GM12878 (cell line): ENCODE data around the gene ENPP1. TPM values are rescaled to one million over a fixed set of nuclear protein-coding genes. Genes with fewer than 3 reads are reported as not detected.

Source experiments
- ATAC-seq: fragments of 200-7000 bp; cut with Tn5 transposase; 3 replicates; pipeline ENCODE4 v1.9.1; 2020; ENCODE audit warnings: mild to moderate bottlenecking, moderate library complexity
- BruUV-seq: library from RNA; stranded (reverse); fragments of 400-500 nt; replicated peaks from 2 replicates; lab custom pipeline; 2021; lab: Mats Ljungman, UMichigan
- CTCF ChIA-PET: fragments of 300-600 bp; sonication (Branson Sonifier 250); formaldehyde crosslinking; extraction: SDS; loops from one replicate; lab custom pipeline; 2021; ENCODE audit warnings: inconsistent platforms; lab: Yijun Ruan, JAX
- POLR2A ChIA-PET: fragments of 350-600 bp; formaldehyde crosslinking; extraction: SDS; loops from one replicate; lab custom pipeline; 2021; ENCODE audit warnings: inconsistent platforms; lab: Charles Lee
- RAD21 ChIA-PET: fragments of 300-600 bp; sonication (Branson Sonifier 250); formaldehyde crosslinking; loops from one replicate; lab custom pipeline; 2023; ENCODE audit warnings: antibody characterized with exemption; ENCODE audit not compliant: unreplicated experiment; lab: Charles Lee
- SMC1A ChIA-PET: fragments of 300-600 bp; sonication (Branson Sonifier 250); formaldehyde crosslinking; loops from one replicate; lab custom pipeline; 2023; ENCODE audit not compliant: unreplicated experiment, uncharacterized antibody; lab: Charles Lee
- DNase-seq: peaks from one replicate; pipeline ENCODE4 v3.0.0-alpha.2; 2011; ENCODE audit warnings: low read depth, low spot score
- FAIRE-seq: peaks from 3 replicates; lab custom pipeline; 2011; peaks lifted over from hg19 to GRCh38; lab: Jason Lieb, UNC
- H2AFZ ChIP-seq: 2 replicates; pipeline ENCODE4 v1.6.0; 2011; ENCODE audit warnings: low read depth, low read length, control low read depth; ENCODE audit not compliant: control insufficient read depth
- H3K27ac ChIP-seq: 2 replicates; pipeline ENCODE4 v1.5.1; 2011; ENCODE audit warnings: control low read depth; ENCODE audit not compliant: control insufficient read depth, insufficient read depth
- H3K27me3 ChIP-seq, 2 experiments: replicated peaks in 1 of 2; 2 replicates each; pipeline versions ENCODE4 v1.6.0 to v1.6.1; 2011; ENCODE audit warnings: low read length in 1 of 2; ENCODE audit not compliant: control insufficient read depth in 2 of 2, insufficient read depth in 2 of 2
- H3K36me3 ChIP-seq, 2 experiments: 2 replicates each; pipeline ENCODE4 v1.5.1; 2011; ENCODE audit warnings: low read length in 1 of 2; ENCODE audit not compliant: control insufficient read depth in 2 of 2, insufficient read depth in 2 of 2
- H3K4me1 ChIP-seq: 2 replicates; pipeline ENCODE4 v1.6.1; 2011; ENCODE audit warnings: mild to moderate bottlenecking, low read length, moderate library complexity, mixed read lengths; ENCODE audit not compliant: control insufficient read depth, insufficient read depth
- H3K4me2 ChIP-seq: 2 replicates; pipeline ENCODE4 v1.6.0; 2011; ENCODE audit warnings: control low read depth; ENCODE audit not compliant: control insufficient read depth, insufficient read depth
- H3K4me3 ChIP-seq: fragments of 200-600 bp; sonication (generic); 2 replicates; pipeline ENCODE4 v1.5.1; 2016
- H3K79me2 ChIP-seq: 2 replicates; pipeline ENCODE4 v1.6.0; 2011; ENCODE audit warnings: low read length; ENCODE audit not compliant: control insufficient read depth, insufficient read depth
- H3K9ac ChIP-seq: 2 replicates; pipeline ENCODE4 v1.8.0; 2011; ENCODE audit warnings: low read length, control low read depth, mixed read lengths; ENCODE audit not compliant: control insufficient read depth, insufficient read depth
- H3K9me3 ChIP-seq: replicated peaks from 3 replicates; pipeline ENCODE4 v1.5.1; 2011; ENCODE audit warnings: mild to moderate bottlenecking, low read length; ENCODE audit not compliant: control insufficient read depth, insufficient read depth
- H4K20me1 ChIP-seq: 2 replicates; pipeline ENCODE4 v1.6.0; 2011; ENCODE audit not compliant: control insufficient read depth, insufficient read depth
- ASH2L ChIP-seq: fragments of 300-600, 200-600 bp; sonication (generic); IDR thresholded peaks from 2 replicates; pipeline ENCODE4 v1.6.1; 2017; ENCODE audit warnings: low read depth, mild to moderate bottlenecking, borderline replicate concordance
- BCLAF1 ChIP-seq: fragments of 450-650 bp; IDR thresholded peaks from 2 replicates; pipeline ENCODE4 v1.6.1; 2017; ENCODE audit warnings: antibody characterized with exemption, mild to moderate bottlenecking, moderate library complexity
- IKZF2 ChIP-seq, 2 experiments: fragments of 450-650 bp; IDR thresholded peaks; 2 replicates each; pipeline ENCODE4 v1.6.1; 2017; ENCODE audit warnings: mild to moderate bottlenecking in 2 of 2, moderate library complexity in 2 of 2
- JUNB ChIP-seq: IDR thresholded peaks from 2 replicates; pipeline ENCODE4 v1.6.1; 2016; ENCODE audit warnings: antibody characterized with exemption, mild to moderate bottlenecking
- JUND ChIP-seq: IDR thresholded peaks from 2 replicates; pipeline ENCODE4 v1.6.1; 2012; ENCODE audit warnings: low read depth, mild to moderate bottlenecking, low read length, improper control_type of control experiment, moderate library complexity
- LARP7 ChIP-seq: fragments of 450-650 bp; IDR thresholded peaks from 2 replicates; pipeline ENCODE4 v1.6.1; 2017; ENCODE audit warnings: mild to moderate bottlenecking
- NR2F1 ChIP-seq: fragments of 450-650 bp; conservative IDR thresholded peaks from 2 replicates; pipeline ENCODE4 v1.6.1; 2017; ENCODE audit warnings: mild to moderate bottlenecking
- NRF1 ChIP-seq: conservative IDR thresholded peaks from 2 replicates; pipeline ENCODE4 v1.6.1; 2011; ENCODE audit warnings: mild to moderate bottlenecking, low read depth, low read length, improper control_type of control experiment
- RCOR1 ChIP-seq: conservative IDR thresholded peaks from 2 replicates; pipeline ENCODE4 v1.6.1; 2012; ENCODE audit warnings: low read depth, low read length, improper control_type of control experiment
- SMAD5 ChIP-seq: IDR thresholded peaks from 2 replicates; pipeline ENCODE4 v1.6.1; 2016; ENCODE audit warnings: antibody characterized with exemption, low read depth
- SMARCA5 ChIP-seq: fragments of 450-650 bp; IDR thresholded peaks from 2 replicates; pipeline ENCODE4 v1.6.1; 2017; ENCODE audit warnings: mild to moderate bottlenecking
- SP1 ChIP-seq: IDR thresholded peaks from one replicate; pipeline ENCODE4 v1.6.1; 2011; ENCODE audit warnings: low read depth, low read length
- SPI1 ChIP-seq: IDR thresholded peaks from 2 replicates; pipeline ENCODE4 v1.6.1; 2011; ENCODE audit warnings: low read depth, mild to moderate bottlenecking, low read length, moderate library complexity, borderline replicate concordance; ENCODE audit not compliant: insufficient read depth
- SREBF2 ChIP-seq: IDR thresholded peaks from 2 replicates; pipeline ENCODE4 v1.6.1; 2012; ENCODE audit warnings: mild to moderate bottlenecking, low read length
- SRF ChIP-seq, 2 experiments: IDR thresholded peaks; 2 replicates each; pipeline ENCODE4 v1.6.1; 2011; ENCODE audit warnings: low read depth in 2 of 2, low read length in 2 of 2, mild to moderate bottlenecking in 1 of 2, moderate library complexity in 1 of 2
- SUPT20H ChIP-seq: IDR thresholded peaks from 2 replicates; pipeline ENCODE4 v1.6.1; 2011; ENCODE audit warnings: low read depth, mild to moderate bottlenecking, low read length, moderate library complexity, borderline replicate concordance; ENCODE audit not compliant: control insufficient read depth
- TCF12 ChIP-seq: IDR thresholded peaks from 2 replicates; pipeline ENCODE4 v1.6.1; 2011; ENCODE audit warnings: low read depth, mild to moderate bottlenecking, low read length
- YY1 ChIP-seq: IDR thresholded peaks from 2 replicates; pipeline ENCODE4 v1.6.1; 2011; ENCODE audit warnings: low read depth, mild to moderate bottlenecking, low read length
- ZNF24 ChIP-seq: fragments of 450-650 bp; IDR thresholded peaks from 2 replicates; pipeline ENCODE4 v1.6.1; 2017; ENCODE audit warnings: antibody characterized with exemption, mild to moderate bottlenecking
- ZNF274 ChIP-seq: IDR thresholded peaks from one replicate; pipeline ENCODE4 v1.8.0; 2011; ENCODE audit not compliant: insufficient read length, insufficient read depth
- WGBS: methylation state at CpG from one replicate; pipeline ENCODE4 v1.1.6; 2016; ENCODE audit warnings: low lambda C conversion rate; ENCODE audit not compliant: insufficient replicate concordance, insufficient coverage; ENCODE audit errors: missing lambda C conversion rate; 5-methylcytosine and 5-hydroxymethylcytosine counted together
- in situ Hi-C: fragments of 300-500 bp; cut with MboI; formaldehyde crosslinking; loops from 9 replicates; pipeline ENCODE4 v1.14.3; 2018; ENCODE audit warnings: mixed read lengths
- intact Hi-C: fragments of 100-400 bp; cut with micrococcal nuclease; formaldehyde crosslinking; loops from one replicate; pipeline ENCODE4 v1.14.2; 2022; ENCODE audit not compliant: unreplicated experiment
- polyA plus RNA-seq, 11 experiments: library from polyadenylated mRNA; depleted of rRNA in 4 of 11; unstranded in 6 of 11; stranded (reverse) in 5 of 11; fragments of >200 nt; fragmentation: Nextera tagmentation in 4 of 11; fragmentation: Illumina TruSeq in 1 of 11; extraction: Ambion mirVana in 4 of 11; extraction: Trizol in 1 of 11; gene quantifications; 1 replicate in 1 of 11; 2 replicates in 10 of 11; pipeline versions ENCODE4 v1.2.1 to v1.2.3, GENCODE V29; 2011 to 2016; ENCODE audit warnings: inconsistent platforms in 2 of 11, missing spikeins in 2 of 11, low read depth in 1 of 11
- total RNA-seq, 4 experiments: library from RNA; depleted of rRNA in 3 of 4; stranded (reverse); fragments of >200 nt in 3 of 4; fragmentation: Illumina TruSeq in 1 of 4; extraction: Trizol in 1 of 4; gene quantifications; 2 replicates each; pipeline versions ENCODE4 v1.2.1 to v1.2.3, GENCODE V29; 2013 to 2021

ENPP1 gene
- total and polyA plus RNA-seq, 10 of the 15 experiments (the other 5 are each of a cell fraction or from before 2014, with no cell fraction given), result 0.03 to 0.05 TPM; not detected in 8

- TF ChIP-seq SPI1, result no peak
- TF ChIP-seq BCLAF1, result no peak
These were observed 70.4 kb downstream of the ENPP1 start (continued) for GRCh38 chr6:131877999-131878789.

- TF ChIP-seq NR2F1 (no peak), TCF12 (no peak), SMARCA5 (no peak), SMAD5 (no peak), SRF (IDR thresholded peaks at IDR 0.05; ENCODE audit: low read depth in 2 of 2, low read length in 2 of 2) (no peak), SP1 (no peak), ZNF24 (no peak), ASH2L (no peak), LARP7 (no peak), SUPT20H (no peak), YY1 (no peak), ZNF274 (no peak), JUNB (no peak), RCOR1 (no peak), NRF1 (no peak), JUND (no peak), SREBF2 (no peak), IKZF2 (IDR thresholded peaks at IDR 0.05) (no peak)
- H3K4me1 ChIP-seq, result no peaks in the 10 kb centered on the region
- intact Hi-C loops, result no loop called here
- SMC1A ChIA-PET, result interaction anchor here (0.6 kb wide), 1 partner anchor 190 kb away, joined by 3 read pairs; no protein-coding TSS in a partner anchor
- H3K27ac ChIP-seq, result no peak overlapping the region
- in situ Hi-C loops, result no loop called here
- CTCF ChIA-PET, result interaction anchor here (0.7 kb wide), 1 partner anchor 15 kb away, joined by 3 read pairs; no protein-coding TSS in a partner anchor
- RAD21 ChIA-PET, result no interaction called here
- BruUV-seq, result no TSS peak
- no peak overlapping the region for H3K4me2 ChIP-seq
- H3K9ac ChIP-seq, result no peak overlapping the region
- no peak overlapping the region for H2AFZ ChIP-seq
- ATAC-seq (no peak), FAIRE-seq (no peak), DNase-seq (no peak)
- H3K4me3 ChIP-seq, result no peak overlapping the region
- H4K20me1 ChIP-seq, result no peaks in the 10 kb centered on the region
- WGBS, result 41% methylated on average over 2 of the region's 2 CpGs
- POLR2A ChIA-PET, result no interaction called here
- no peaks in the 10 kb centered on the region for H3K27me3 ChIP-seq
- no peaks in the 10 kb centered on the region for H3K79me2 ChIP-seq
- no peaks in the 10 kb centered on the region for H3K36me3 ChIP-seq
- H3K9me3 ChIP-seq, result no peaks in the 10 kb centered on the region
These were observed 75.2 kb downstream of the ENPP1 start for GRCh38 chr6:131883016-131883415.
